HCT116 (cell line): ENCODE measurements around the gene BUB3. TPM values are rescaled to one million over a fixed set of nuclear protein-coding genes. Genes with fewer than 3 reads are reported as not detected.

Experiments used
- ATAC-seq: fragments of 200-7000 bp; cut with Tn5 transposase; 2 replicates; pipeline ENCODE4 v1.9.1; 2020; ENCODE audit warnings: mild to moderate bottlenecking, moderate library complexity
- BruUV-seq: library from RNA; stranded (reverse); fragments of 400-500 nt; replicated peaks from 2 replicates; lab custom pipeline; 2021; lab: Mats Ljungman, UMichigan
- CTCF ChIA-PET: fragments of 300-600 bp; sonication (Branson Sonifier 250); formaldehyde crosslinking; loops from one replicate; lab custom pipeline; 2021; ENCODE audit warnings: antibody characterized with exemption; lab: Charles Lee
- POLR2A ChIA-PET: fragments of 300-600, 350-600 bp; sonication (Branson Sonifier 250); formaldehyde crosslinking; loops from one replicate; lab custom pipeline; 2021; ENCODE audit warnings: antibody characterized with exemption; lab: Charles Lee
- RAD21 ChIA-PET, 2 experiments: fragments of 300-600 bp; sonication (Branson Sonifier 250); formaldehyde crosslinking; loops; one replicate each; lab custom pipeline; 2023; ENCODE audit warnings: low total read pairs in 2 of 2; ENCODE audit not compliant: uncharacterized antibody in 2 of 2, unreplicated experiment in 2 of 2, low non-redundant PET in 1 of 2; lab: Charles Lee
- DNase-seq: peaks from one replicate; pipeline ENCODE4 v3.0.0-alpha.2; 2010; ENCODE audit warnings: low read depth, low spot score
- H2AFZ ChIP-seq: fragments of 200-600 bp; shearing (Covaris generic), sonication (generic); 2 replicates; pipeline ENCODE4 v1.6.1; 2017; ENCODE audit warnings: low read depth, mixed run types, mixed read lengths, antibody characterized with exemption, low read length; ENCODE audit not compliant: poor library complexity, severe bottlenecking
- H3K27ac ChIP-seq: 2 replicates; pipeline ENCODE4 v1.5.1; 2012; ENCODE audit warnings: low read depth, low read length
- H3K27me3 ChIP-seq: fragments of 200-600 bp; sonication (generic); 2 replicates; pipeline ENCODE4 v1.6.1; 2016; ENCODE audit warnings: mixed run types, low read length, mixed read lengths; ENCODE audit not compliant: insufficient read depth
- H3K36me3 ChIP-seq, 2 experiments: fragments of 200-500 bp in 1 of 2; fragments of 200-600 bp in 1 of 2; sonication (Bioruptor generic) in 1 of 2; sonication (generic) in 1 of 2; 2 replicates each; pipeline versions ENCODE4 v1.5.1 to v1.6.1; 2014 to 2016; ENCODE audit warnings: low read length in 2 of 2, inconsistent platforms in 1 of 2, mixed read lengths in 1 of 2, mixed run types in 1 of 2; ENCODE audit not compliant: insufficient read depth in 2 of 2, control insufficient read depth in 1 of 2
- H3K4me1 ChIP-seq, 2 experiments: fragments of 200-600 bp in 1 of 2; sonication (generic) in 1 of 2; 2 replicates each; pipeline versions ENCODE4 v1.5.1 to v1.6.1; 2012 to 2017; ENCODE audit warnings: low read length in 2 of 2, inconsistent platforms in 1 of 2, mild to moderate bottlenecking in 1 of 2, mixed read lengths in 1 of 2, mixed run types in 1 of 2, moderate library complexity in 1 of 2; ENCODE audit not compliant: insufficient read depth in 2 of 2, control insufficient read depth in 1 of 2
- H3K4me2 ChIP-seq: fragments of 200-600 bp; sonication (generic); 2 replicates; pipeline ENCODE4 v1.6.1; 2017; ENCODE audit warnings: mixed run types, low read length, mixed read lengths
- H3K4me3 ChIP-seq, 2 experiments: fragments of 200-600 bp in 1 of 2; sonication (generic) in 1 of 2; replicated peaks in 1 of 2; 2 replicates each; pipeline ENCODE4 v1.5.1; 2011 to 2016; ENCODE audit warnings: low read length in 2 of 2, control low read depth in 1 of 2, low read depth in 1 of 2, mild to moderate bottlenecking in 1 of 2, mixed read lengths in 1 of 2, mixed run types in 1 of 2
- H3K79me2 ChIP-seq: fragments of 200-600 bp; sonication (generic); 2 replicates; pipeline ENCODE4 v1.6.1; 2017; ENCODE audit warnings: mild to moderate bottlenecking, mixed run types, low read length, moderate library complexity, mixed read lengths; ENCODE audit not compliant: insufficient read depth
- H3K9ac ChIP-seq: fragments of 200-600 bp; sonication (generic); 2 replicates; pipeline ENCODE4 v1.6.1; 2016; ENCODE audit warnings: low read length, mixed read lengths
- H3K9me2 ChIP-seq: fragments of 200-600 bp; sonication (generic), shearing (Covaris generic); 2 replicates; pipeline ENCODE4 v1.6.1; 2017; ENCODE audit warnings: mixed run types, mild to moderate bottlenecking, moderate library complexity; ENCODE audit not compliant: insufficient read depth
- H3K9me3 ChIP-seq, 2 experiments: fragments of 200-500 bp in 1 of 2; fragments of 200-600 bp in 1 of 2; sonication (Bioruptor generic) in 1 of 2; sonication (generic) in 1 of 2; 2 replicates each; pipeline ENCODE4 v1.6.1; 2014 to 2017; ENCODE audit warnings: low read length in 2 of 2, mixed read lengths in 2 of 2, inconsistent platforms in 1 of 2, low read depth in 1 of 2, mild to moderate bottlenecking in 1 of 2, mixed run types in 1 of 2, moderate library complexity in 1 of 2; ENCODE audit not compliant: control insufficient read depth in 1 of 2, insufficient read depth in 1 of 2
- H4K20me1 ChIP-seq: fragments of 200-600 bp; sonication (generic), shearing (Covaris generic); 2 replicates; pipeline ENCODE4 v1.6.1; 2017; ENCODE audit warnings: mixed run types, mild to moderate bottlenecking, moderate library complexity; ENCODE audit not compliant: insufficient read depth
- CEBPB ChIP-seq: IDR thresholded peaks from 2 replicates; pipeline ENCODE4 v1.6.1; 2012; ENCODE audit warnings: low read depth
- ELF1 ChIP-seq: IDR thresholded peaks from 2 replicates; pipeline ENCODE4 v1.6.1; 2012; ENCODE audit warnings: low read depth, borderline replicate concordance
- EZH2phosphoT487 ChIP-seq: fragments of 200-600 bp; IDR thresholded peaks from 2 replicates; pipeline ENCODE4 v1.6.1; 2018; ENCODE audit warnings: antibody characterized with exemption, borderline replicate concordance
- FOSL1 ChIP-seq: IDR thresholded peaks from 2 replicates; pipeline ENCODE4 v1.6.1; 2012; ENCODE audit warnings: low read depth
- POLR2A ChIP-seq: IDR thresholded peaks from 2 replicates; pipeline ENCODE4 v1.7.0; 2011; ENCODE audit warnings: borderline replicate concordance; ENCODE audit not compliant: insufficient read depth, insufficient read length; ENCODE audit errors: extremely low read depth
- POLR2AphosphoS5 ChIP-seq: IDR thresholded peaks from 2 replicates; pipeline ENCODE4 v1.6.1; 2011; ENCODE audit warnings: mild to moderate bottlenecking, low read depth, low read length, moderate library complexity
- RAD21 ChIP-seq: IDR thresholded peaks from 2 replicates; pipeline ENCODE4 v1.6.1; 2012; ENCODE audit warnings: low read depth, mild to moderate bottlenecking
- SP1 ChIP-seq: IDR thresholded peaks from 2 replicates; pipeline ENCODE4 v1.6.1; 2012; ENCODE audit warnings: low read depth
- TCF7L2 ChIP-seq: IDR thresholded peaks from 2 replicates; pipeline ENCODE4 v1.7.0; 2011; ENCODE audit warnings: borderline replicate concordance, inconsistent platforms; ENCODE audit not compliant: insufficient read depth, insufficient read length; ENCODE audit errors: extremely low read depth
- YY1 ChIP-seq: IDR thresholded peaks from 2 replicates; pipeline ENCODE4 v1.6.1; 2011; ENCODE audit warnings: low read length, low read depth, moderate library complexity, mild to moderate bottlenecking; ENCODE audit not compliant: insufficient replicate concordance; ENCODE audit errors: extremely low read depth
- ZFX ChIP-seq: fragments of 450-650 bp; IDR thresholded peaks from 2 replicates; pipeline ENCODE4 v1.6.1; 2017
- intact Hi-C: fragments of 100-400 bp; cut with micrococcal nuclease; formaldehyde crosslinking; loops from 2 replicates; pipeline ENCODE4 v1.10.0; 2022
- total RNA-seq: library from RNA; stranded (reverse); gene quantifications from one replicate; pipeline ENCODE4 v1.2.1, GENCODE V29; 2021; ENCODE audit not compliant: unreplicated experiment
- TF ChIP-seq, protein P1 (sequence below), 3 experiments: fragments of 200-600 bp in 1 of 3; sonication (generic) in 1 of 3; IDR thresholded peaks in 2 of 3; conservative IDR thresholded peaks in 1 of 3; 2 replicates each; pipeline ENCODE4 v1.5.1; 2012 to 2017; ENCODE audit warnings: low read depth in 2 of 3, low read length in 2 of 3, antibody characterized with exemption in 1 of 3, borderline replicate concordance in 1 of 3, control low read depth in 1 of 3, mild to moderate bottlenecking in 1 of 3, mixed read lengths in 1 of 3, mixed run types in 1 of 3, moderate library complexity in 1 of 3; ENCODE audit not compliant: insufficient read depth in 1 of 3
- TF ChIP-seq, protein P2 (sequence below): IDR thresholded peaks from 2 replicates; pipeline ENCODE4 v1.6.1; 2011; ENCODE audit warnings: mild to moderate bottlenecking, low read length, moderate library complexity; ENCODE audit not compliant: insufficient replicate concordance; ENCODE audit errors: extremely low read depth
- TF ChIP-seq, protein P3 (sequence below): IDR thresholded peaks from 2 replicates; pipeline ENCODE4 v1.6.1; 2012

The BUB3 gene
- total RNA-seq, 1 experiment from 2014 or later, result 271 TPM

DNA sequence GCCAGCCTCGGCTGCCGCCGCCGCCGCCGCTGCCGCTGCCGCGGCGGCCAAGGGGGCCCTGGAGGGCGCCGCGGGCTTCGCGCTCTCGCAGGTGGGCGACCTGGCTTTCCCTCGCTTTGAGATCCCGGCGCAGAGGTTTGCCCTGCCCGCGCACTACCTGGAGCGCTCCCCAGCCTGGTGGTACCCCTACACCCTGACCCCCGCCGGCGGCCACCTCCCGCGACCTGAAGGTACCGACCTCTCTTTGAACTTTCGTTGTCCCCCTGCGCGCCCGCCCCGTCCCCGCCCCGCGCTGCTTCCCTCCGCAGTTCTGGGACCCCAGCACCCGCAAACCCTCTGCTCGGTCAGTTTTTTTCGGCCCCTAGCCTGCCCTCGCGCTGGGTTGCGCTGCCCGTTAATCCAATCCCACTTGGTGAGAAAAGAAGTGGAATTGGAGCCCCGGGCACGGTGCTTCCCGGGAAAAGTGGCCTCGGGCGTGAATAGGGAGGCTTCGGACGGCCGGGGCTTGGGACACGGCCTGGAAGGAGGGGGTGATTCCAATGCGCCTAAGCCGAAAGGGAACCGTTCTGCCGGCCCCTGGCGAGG is 17.9 kb upstream of the BUB3 start:
- CTCF ChIA-PET, result no interaction called here

DNA sequence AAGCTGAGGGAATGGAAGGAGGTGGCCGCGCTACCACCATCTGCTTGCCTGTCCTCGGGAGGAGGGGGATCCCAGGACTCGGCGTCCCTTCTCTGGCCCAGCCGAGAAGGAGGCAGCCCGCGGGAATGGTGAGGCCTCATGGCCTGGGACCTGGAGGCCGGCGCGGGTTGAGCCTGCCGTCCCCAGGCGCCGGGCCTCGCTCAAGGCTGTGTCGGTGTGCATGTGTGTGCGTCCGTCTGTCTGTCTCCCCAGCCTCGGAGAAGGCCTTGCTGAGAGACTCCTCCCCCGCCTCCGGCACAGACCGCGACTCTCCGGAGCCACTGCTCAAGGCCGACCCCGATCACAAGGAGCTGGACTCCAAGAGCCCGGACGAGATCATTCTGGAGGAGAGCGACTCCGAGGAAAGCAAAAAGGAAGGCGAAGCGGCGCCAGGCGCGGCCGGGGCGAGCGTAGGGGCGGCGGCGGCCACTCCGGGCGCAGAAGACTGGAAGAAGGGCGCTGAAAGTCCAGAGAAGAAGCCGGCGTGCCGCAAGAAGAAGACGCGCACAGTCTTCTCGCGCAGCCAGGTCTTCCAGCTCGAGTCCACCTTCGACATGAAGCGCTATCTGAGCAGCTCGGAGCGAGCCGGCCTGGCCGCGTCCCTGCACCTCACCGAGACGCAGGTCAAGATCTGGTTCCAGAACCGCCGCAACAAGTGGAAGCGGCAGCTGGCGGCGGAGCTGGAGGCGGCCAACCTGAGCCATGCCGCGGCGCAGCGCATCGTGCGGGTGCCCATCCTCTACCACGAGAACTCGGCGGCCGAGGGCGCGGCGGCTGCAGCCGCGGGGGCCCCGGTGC is 17.2 kb upstream of the BUB3 start:
- H3K27me3 ChIP-seq, result no peaks in the 10 kb centered on the region
- CTCF ChIA-PET, result no interaction called here
- TF ChIP-seq RAD21, result no peak
- TF ChIP-seq FOSL1, result no peak
- no peak for TF ChIP-seq ZFX
- TF ChIP-seq POLR2A, result no peak
- no peak for TF ChIP-seq ELF1
- TF ChIP-seq, protein P1, sequence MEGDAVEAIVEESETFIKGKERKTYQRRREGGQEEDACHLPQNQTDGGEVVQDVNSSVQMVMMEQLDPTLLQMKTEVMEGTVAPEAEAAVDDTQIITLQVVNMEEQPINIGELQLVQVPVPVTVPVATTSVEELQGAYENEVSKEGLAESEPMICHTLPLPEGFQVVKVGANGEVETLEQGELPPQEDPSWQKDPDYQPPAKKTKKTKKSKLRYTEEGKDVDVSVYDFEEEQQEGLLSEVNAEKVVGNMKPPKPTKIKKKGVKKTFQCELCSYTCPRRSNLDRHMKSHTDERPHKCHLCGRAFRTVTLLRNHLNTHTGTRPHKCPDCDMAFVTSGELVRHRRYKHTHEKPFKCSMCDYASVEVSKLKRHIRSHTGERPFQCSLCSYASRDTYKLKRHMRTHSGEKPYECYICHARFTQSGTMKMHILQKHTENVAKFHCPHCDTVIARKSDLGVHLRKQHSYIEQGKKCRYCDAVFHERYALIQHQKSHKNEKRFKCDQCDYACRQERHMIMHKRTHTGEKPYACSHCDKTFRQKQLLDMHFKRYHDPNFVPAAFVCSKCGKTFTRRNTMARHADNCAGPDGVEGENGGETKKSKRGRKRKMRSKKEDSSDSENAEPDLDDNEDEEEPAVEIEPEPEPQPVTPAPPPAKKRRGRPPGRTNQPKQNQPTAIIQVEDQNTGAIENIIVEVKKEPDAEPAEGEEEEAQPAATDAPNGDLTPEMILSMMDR (IDR thresholded peaks at IDR 0.05 in 2 of 3, conservative IDR thresholded peaks at IDR 0.05 in 1 of 3; ENCODE audit: borderline replicate concordance in 1 of 3, insufficient read depth in 1 of 3, low read depth in 2 of 3, low read length in 2 of 3), result no peak
- TF ChIP-seq TCF7L2, result no peak
- no peak for TF ChIP-seq SP1
- TF ChIP-seq, protein P2, sequence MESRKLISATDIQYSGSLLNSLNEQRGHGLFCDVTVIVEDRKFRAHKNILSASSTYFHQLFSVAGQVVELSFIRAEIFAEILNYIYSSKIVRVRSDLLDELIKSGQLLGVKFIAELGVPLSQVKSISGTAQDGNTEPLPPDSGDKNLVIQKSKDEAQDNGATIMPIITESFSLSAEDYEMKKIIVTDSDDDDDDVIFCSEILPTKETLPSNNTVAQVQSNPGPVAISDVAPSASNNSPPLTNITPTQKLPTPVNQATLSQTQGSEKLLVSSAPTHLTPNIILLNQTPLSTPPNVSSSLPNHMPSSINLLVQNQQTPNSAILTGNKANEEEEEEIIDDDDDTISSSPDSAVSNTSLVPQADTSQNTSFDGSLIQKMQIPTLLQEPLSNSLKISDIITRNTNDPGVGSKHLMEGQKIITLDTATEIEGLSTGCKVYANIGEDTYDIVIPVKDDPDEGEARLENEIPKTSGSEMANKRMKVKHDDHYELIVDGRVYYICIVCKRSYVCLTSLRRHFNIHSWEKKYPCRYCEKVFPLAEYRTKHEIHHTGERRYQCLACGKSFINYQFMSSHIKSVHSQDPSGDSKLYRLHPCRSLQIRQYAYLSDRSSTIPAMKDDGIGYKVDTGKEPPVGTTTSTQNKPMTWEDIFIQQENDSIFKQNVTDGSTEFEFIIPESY, result no peak
- no peak for TF ChIP-seq CEBPB
- TF ChIP-seq, protein P3, sequence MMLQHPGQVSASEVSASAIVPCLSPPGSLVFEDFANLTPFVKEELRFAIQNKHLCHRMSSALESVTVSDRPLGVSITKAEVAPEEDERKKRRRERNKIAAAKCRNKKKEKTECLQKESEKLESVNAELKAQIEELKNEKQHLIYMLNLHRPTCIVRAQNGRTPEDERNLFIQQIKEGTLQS, result no peak
- no peak for TF ChIP-seq YY1
- no peak for TF ChIP-seq POLR2AphosphoS5
- no peak for TF ChIP-seq EZH2phosphoT487

More for the DNA sequence above, 17.9 kb upstream of the BUB3 start:
- no peaks in the 10 kb centered on the region for H3K9me3 ChIP-seq
- intact Hi-C loops, result no loop called here
- ChIA-PET RAD21 (no interaction called here), POLR2A (no interaction called here)
- H3K9ac ChIP-seq, result no peak overlapping the region
- H3K4me3 ChIP-seq, result no peak overlapping the region
- ATAC-seq (no peak), DNase-seq (no peak)
- no TSS peak for BruUV-seq
- TF ChIP-seq POLR2AphosphoS5 (no peak), TCF7L2 (no peak)
- no peak overlapping the region for H2AFZ ChIP-seq
- H3K4me2 ChIP-seq, result no peak overlapping the region
- H3K9me2 ChIP-seq, result no peaks in the 10 kb centered on the region
- H4K20me1 ChIP-seq, result no peaks in the 10 kb centered on the region
- no peaks in the 10 kb centered on the region for H3K36me3 ChIP-seq
- no peaks in the 10 kb centered on the region for H3K27me3 ChIP-seq
- no peaks in the 10 kb centered on the region for H3K79me2 ChIP-seq
- no peak overlapping the region for H3K27ac ChIP-seq
- H3K4me1 ChIP-seq, result peaks cover 5 to 18% of the 10 kb centered on the region in 2 experiments; a peak in 1 of 4 replicates

More for the DNA sequence above, 17.2 kb upstream of the BUB3 start:
- H3K36me3 ChIP-seq, result no peaks in the 10 kb centered on the region
- ChIA-PET POLR2A (no interaction called here), RAD21 (no interaction called here)
- no peaks in the 10 kb centered on the region for H3K79me2 ChIP-seq
- intact Hi-C loops, result no loop called here
- H4K20me1 ChIP-seq, result no peaks in the 10 kb centered on the region
- no TSS peak for BruUV-seq
- H3K9ac ChIP-seq, result no peak overlapping the region
- ATAC-seq, result no peak
- H3K9me2 ChIP-seq, result no peaks in the 10 kb centered on the region
- no peak overlapping the region for H3K27ac ChIP-seq
- no peak overlapping the region for H3K4me3 ChIP-seq
- peaks cover 5 to 18% of the 10 kb centered on the region in 2 experiments; a peak in 1 of 4 replicates for H3K4me1 ChIP-seq
- no peak overlapping the region for H3K4me2 ChIP-seq
- DNase-seq, result no peak
- no peaks in the 10 kb centered on the region for H3K9me3 ChIP-seq
- H2AFZ ChIP-seq, result no peak overlapping the region
